ENCODE measurements around the gene AMPD3.

The AMPD3 gene

DNA sequence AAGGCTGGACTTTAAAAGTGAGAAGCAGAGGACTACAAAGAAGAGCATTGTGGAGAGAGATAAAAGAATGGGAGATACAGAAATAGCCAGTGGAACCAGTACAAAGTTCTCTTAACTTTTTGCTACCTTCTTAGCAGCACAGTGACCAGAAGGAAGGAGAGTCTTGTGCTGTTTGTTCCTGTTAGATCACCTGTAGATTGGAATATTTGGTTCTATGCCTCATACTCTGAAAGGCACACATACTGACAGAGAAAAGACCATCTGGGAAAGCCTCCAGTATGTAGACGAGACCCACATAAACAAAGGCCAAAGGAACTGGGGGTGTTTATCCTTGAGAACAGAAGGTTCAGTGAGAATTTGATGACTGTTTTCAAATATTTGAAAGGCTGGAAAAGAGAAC is 67.2 kb downstream of the AMPD3 start:
- Histone ChIP-seq H3K27me3 (ENCODE audit: control insufficient read depth in 1 of 2, insufficient read depth in 1 of 2, low read length in 2 of 2) (no peaks in the 10 kb centered on the region), H4K91ac (ENCODE audit: low read length) (no peak overlapping the region), H2BK12ac (ENCODE audit: low read length in 2 of 2) (no peak overlapping the region), H3K4me2 (ENCODE audit: low read length, poor library complexity, severe bottlenecking) (no peak overlapping the region), H2BK120ac (ENCODE audit: low read depth, low read length) (no peak overlapping the region), H4K8ac (ENCODE audit: low read length) (no peak overlapping the region), H3K36me3 (ENCODE audit: control insufficient read depth in 1 of 2, insufficient read depth in 2 of 2, low read depth in 1 of 2, low read length in 2 of 2) (peaks cover 4 to 87% of the 10 kb centered on the region in 2 experiments), H2BK5ac (ENCODE audit: low read depth, low read length, poor library complexity, severe bottlenecking) (no peak overlapping the region), H3K4ac (ENCODE audit: low read depth in 1 of 2, low read length in 2 of 2) (no peak overlapping the region), H3K79me1 (replicated peaks; ENCODE audit: low read length, poor library complexity, severe bottlenecking) (peaks cover 2% of the 10 kb centered on the region), H3K9me3 (ENCODE audit: control insufficient read depth, low read length) (no peaks in the 10 kb centered on the region), H3K18ac (ENCODE audit: low read depth in 1 of 2, low read length in 2 of 2) (no peak overlapping the region), H2AK5ac (ENCODE audit: low read length, severe bottlenecking) (no peak overlapping the region), H3K14ac (ENCODE audit: low read length in 2 of 2) (no peak overlapping the region), H3K4me3 (ENCODE audit: insufficient read depth in 1 of 2, low read depth in 1 of 2, low read length in 2 of 2) (no peak overlapping the region), H3K4me1 (ENCODE audit: control insufficient read depth, insufficient read depth, low read depth, low read length) (no peaks in the 10 kb centered on the region), H2BK15ac (ENCODE audit: low read depth, poor library complexity, severe bottlenecking) (no peak overlapping the region), H3K23ac (ENCODE audit: low read length in 2 of 2) (no peak overlapping the region), H3K27ac (ENCODE audit: low read length, poor library complexity, severe bottlenecking) (no peak overlapping the region), H2AFZ (ENCODE audit: low read depth, low read length) (no peak overlapping the region), H3K9ac (ENCODE audit: low read length) (no peak overlapping the region)
- whole genome bisulfite sequencing: 67% methylated on average over 1 of the region's 1 CpG
- DNase-seq: no peak

DNA sequence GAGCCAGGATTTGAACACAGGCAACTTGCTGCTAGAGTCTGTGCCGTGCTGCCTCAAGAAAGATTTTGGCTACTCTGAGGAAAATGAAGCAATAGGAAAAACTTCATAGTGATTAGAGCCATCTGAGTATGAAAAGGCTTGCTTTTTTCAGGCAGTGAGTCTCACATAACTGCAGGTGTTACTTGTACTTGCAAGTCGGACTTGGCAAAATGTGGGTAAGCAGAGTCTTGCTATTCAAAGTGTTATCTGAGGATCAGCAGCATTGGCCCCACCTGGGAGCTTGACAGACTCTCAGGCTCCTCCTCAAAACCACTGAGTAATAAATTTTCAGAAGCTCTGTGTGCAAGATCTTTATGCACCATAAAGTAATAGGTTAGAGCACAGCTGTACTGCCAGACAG is 67.9 kb downstream of the AMPD3 start:
- H3K4me1 ChIP-seq (ENCODE audit: control insufficient read depth, insufficient read depth, low read depth, low read length): no peaks in the 10 kb centered on the region
- no peak overlapping the region for H2AK5ac ChIP-seq (ENCODE audit: low read length, severe bottlenecking)
- H2BK120ac ChIP-seq (ENCODE audit: low read depth, low read length): no peak overlapping the region
- H4K8ac ChIP-seq (ENCODE audit: low read length): no peak overlapping the region
- no peak overlapping the region for H2BK5ac ChIP-seq (ENCODE audit: low read depth, low read length, poor library complexity, severe bottlenecking)
- H2BK15ac ChIP-seq (ENCODE audit: low read depth, poor library complexity, severe bottlenecking): no peak overlapping the region
- H2BK12ac ChIP-seq (ENCODE audit: low read length in 2 of 2): no peak overlapping the region
- WGBS: 87% methylated on average over 2 of the region's 2 CpGs
- no peaks in the 10 kb centered on the region for H3K9me3 ChIP-seq (ENCODE audit: control insufficient read depth, low read length)
- H3K27me3 ChIP-seq (ENCODE audit: control insufficient read depth in 1 of 2, insufficient read depth in 1 of 2, low read length in 2 of 2): no peaks in the 10 kb centered on the region
- no peak overlapping the region for H2AFZ ChIP-seq (ENCODE audit: low read depth, low read length)
- H3K36me3 ChIP-seq (ENCODE audit: control insufficient read depth in 1 of 2, insufficient read depth in 2 of 2, low read depth in 1 of 2, low read length in 2 of 2): peaks cover 4 to 92% of the 10 kb centered on the region in 2 experiments
- no peak overlapping the region for H3K4me3 ChIP-seq (ENCODE audit: insufficient read depth in 1 of 2, low read depth in 1 of 2, low read length in 2 of 2)
- no peak overlapping the region for H4K91ac ChIP-seq (ENCODE audit: low read length)
- no peak overlapping the region for H3K14ac ChIP-seq (ENCODE audit: low read length in 2 of 2)
- no peak overlapping the region for H3K9ac ChIP-seq (ENCODE audit: low read length)
- no peak overlapping the region for H3K18ac ChIP-seq (ENCODE audit: low read depth in 1 of 2, low read length in 2 of 2)
- no peak for DNase-seq
- no peak overlapping the region for H3K27ac ChIP-seq (ENCODE audit: low read length, poor library complexity, severe bottlenecking)
- peaks cover 2% of the 10 kb centered on the region for H3K79me1 ChIP-seq (replicated peaks; ENCODE audit: low read length, poor library complexity, severe bottlenecking)
- no peak overlapping the region for H3K4ac ChIP-seq (ENCODE audit: low read depth in 1 of 2, low read length in 2 of 2)
- no peak overlapping the region for H3K23ac ChIP-seq (ENCODE audit: low read length in 2 of 2)
- no peak overlapping the region for H3K4me2 ChIP-seq (ENCODE audit: low read length, poor library complexity, severe bottlenecking)

DNA sequence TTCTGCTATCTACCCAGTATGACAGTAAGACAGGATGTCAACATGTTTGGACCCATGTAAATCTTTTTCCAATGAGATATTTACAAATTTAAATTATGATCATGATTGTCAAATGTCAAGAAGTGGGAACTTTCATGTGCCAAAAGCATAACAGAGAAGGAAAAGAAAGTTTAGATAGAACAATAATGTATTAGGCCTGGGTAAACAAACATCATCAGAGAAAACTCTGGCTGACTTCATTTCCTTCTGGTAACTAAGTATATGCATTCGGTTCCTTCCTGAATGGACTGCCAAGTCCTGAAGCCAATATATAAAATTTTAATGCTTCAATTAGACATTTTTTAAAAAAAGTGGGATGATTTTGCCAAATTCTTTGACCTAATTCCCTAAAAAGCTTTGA is 69.4 kb downstream of the AMPD3 start:
- Histone ChIP-seq H3K79me1 (replicated peaks; ENCODE audit: low read length, poor library complexity, severe bottlenecking) (peaks cover 2% of the 10 kb centered on the region), H3K9ac (ENCODE audit: low read length) (no peak overlapping the region), H2BK15ac (ENCODE audit: low read depth, poor library complexity, severe bottlenecking) (no peak overlapping the region), H3K27me3 (ENCODE audit: control insufficient read depth in 1 of 2, insufficient read depth in 1 of 2, low read length in 2 of 2) (no peaks in the 10 kb centered on the region), H3K4me2 (ENCODE audit: low read length, poor library complexity, severe bottlenecking) (no peak overlapping the region), H3K27ac (ENCODE audit: low read length, poor library complexity, severe bottlenecking) (no peak overlapping the region), H4K8ac (ENCODE audit: low read length) (no peak overlapping the region), H3K4me1 (ENCODE audit: control insufficient read depth, insufficient read depth, low read depth, low read length) (no peaks in the 10 kb centered on the region), H4K91ac (ENCODE audit: low read length) (no peak overlapping the region), H3K14ac (ENCODE audit: low read length in 2 of 2) (no peak overlapping the region), H2AK5ac (ENCODE audit: low read length, severe bottlenecking) (no peak overlapping the region), H2BK12ac (ENCODE audit: low read length in 2 of 2) (no peak overlapping the region), H2BK5ac (ENCODE audit: low read depth, low read length, poor library complexity, severe bottlenecking) (no peak overlapping the region), H3K23ac (ENCODE audit: low read length in 2 of 2) (no peak overlapping the region), H3K4me3 (ENCODE audit: insufficient read depth in 1 of 2, low read depth in 1 of 2, low read length in 2 of 2) (no peak overlapping the region), H3K4ac (ENCODE audit: low read depth in 1 of 2, low read length in 2 of 2) (no peak overlapping the region), H3K9me3 (ENCODE audit: control insufficient read depth, low read length) (no peaks in the 10 kb centered on the region), H3K36me3 (ENCODE audit: control insufficient read depth in 1 of 2, insufficient read depth in 2 of 2, low read depth in 1 of 2, low read length in 2 of 2) (peaks cover 4 to 87% of the 10 kb centered on the region in 2 experiments), H2BK120ac (ENCODE audit: low read depth, low read length) (no peak overlapping the region), H2AFZ (ENCODE audit: low read depth, low read length) (no peak overlapping the region), H3K18ac (ENCODE audit: low read depth in 1 of 2, low read length in 2 of 2) (no peak overlapping the region)
- DNase-seq: no peak
- 100% methylated on average over 1 of the region's 1 CpG for WGBS

DNA sequence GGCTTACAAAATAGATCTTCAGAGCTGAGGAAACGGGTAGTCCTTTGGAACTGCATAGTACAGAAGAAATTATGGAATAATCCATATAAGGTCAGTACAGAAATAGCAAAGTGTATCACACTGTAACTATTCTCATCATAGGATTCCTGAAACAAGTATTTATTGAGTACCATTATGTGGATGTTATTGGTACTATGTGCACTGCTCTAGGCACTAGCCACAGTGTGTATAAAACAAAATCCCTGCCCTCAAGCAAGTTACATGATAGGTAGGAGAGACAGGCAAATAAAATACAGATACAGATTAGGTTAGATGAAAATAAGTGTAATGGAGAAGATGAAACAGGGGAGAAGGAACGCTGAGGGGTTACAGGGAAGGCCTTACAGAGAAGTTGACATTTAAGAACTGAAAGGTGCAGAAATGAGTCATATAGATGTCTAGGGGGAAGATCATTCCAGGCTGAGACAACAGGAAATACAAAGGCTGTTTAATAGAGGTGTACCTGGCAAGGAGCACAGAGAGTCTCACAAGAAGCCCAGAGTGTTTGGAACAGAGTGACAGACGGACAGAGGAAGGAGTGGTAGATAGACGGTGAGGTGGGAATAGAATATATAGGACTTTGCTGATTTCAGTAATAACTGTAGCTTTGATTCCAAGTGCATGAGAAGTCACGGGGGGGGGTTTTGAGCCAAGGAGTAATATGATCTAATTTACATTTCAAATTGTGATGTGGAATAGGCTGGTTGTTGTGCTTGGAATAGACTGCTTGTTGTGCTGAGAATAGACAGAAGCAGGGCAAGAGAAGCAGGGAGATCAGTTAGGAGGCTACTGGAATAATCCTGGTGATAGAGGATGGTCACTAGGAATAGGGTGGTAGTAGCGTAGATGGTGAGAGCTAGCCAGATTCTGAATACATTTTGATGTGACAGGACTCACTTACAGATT is 72.2 kb downstream of the AMPD3 start:
- Histone ChIP-seq H4K8ac (ENCODE audit: low read length) (no peak overlapping the region), H3K4me1 (ENCODE audit: control insufficient read depth, insufficient read depth, low read depth, low read length) (no peaks in the 10 kb centered on the region), H3K23ac (ENCODE audit: low read length in 2 of 2) (no peak overlapping the region), H3K27ac (ENCODE audit: low read length, poor library complexity, severe bottlenecking) (peak overlapping the region; percentile 88), H2BK120ac (ENCODE audit: low read depth, low read length) (no peak overlapping the region), H3K36me3 (ENCODE audit: control insufficient read depth in 1 of 2, insufficient read depth in 2 of 2, low read depth in 1 of 2, low read length in 2 of 2) (peaks cover 0 to 85% of the 10 kb centered on the region in 2 experiments), H3K79me1 (replicated peaks; ENCODE audit: low read length, poor library complexity, severe bottlenecking) (peaks cover 4% of the 10 kb centered on the region), H3K9me3 (ENCODE audit: control insufficient read depth, low read length) (no peaks in the 10 kb centered on the region), H3K14ac (ENCODE audit: low read length in 2 of 2) (no peak overlapping the region), H2BK15ac (ENCODE audit: low read depth, poor library complexity, severe bottlenecking) (no peak overlapping the region), H3K9ac (ENCODE audit: low read length) (no peak overlapping the region), H3K4me3 (ENCODE audit: insufficient read depth in 1 of 2, low read depth in 1 of 2, low read length in 2 of 2) (no peak overlapping the region), H4K91ac (ENCODE audit: low read length) (no peak overlapping the region), H3K18ac (ENCODE audit: low read depth in 1 of 2, low read length in 2 of 2) (peak overlapping the region in 1 of 2 experiments; percentile 48), H2AFZ (ENCODE audit: low read depth, low read length) (no peak overlapping the region), H2AK5ac (ENCODE audit: low read length, severe bottlenecking) (peak overlapping the region; percentile 74), H3K27me3 (ENCODE audit: control insufficient read depth in 1 of 2, insufficient read depth in 1 of 2, low read length in 2 of 2) (no peaks in the 10 kb centered on the region), H2BK12ac (ENCODE audit: low read length in 2 of 2) (no peak overlapping the region), H3K4me2 (ENCODE audit: low read length, poor library complexity, severe bottlenecking) (no peak overlapping the region), H3K4ac (ENCODE audit: low read depth in 1 of 2, low read length in 2 of 2) (peak overlapping the region in 1 of 2 experiments; percentile 49), H2BK5ac (ENCODE audit: low read depth, low read length, poor library complexity, severe bottlenecking) (no peak overlapping the region)
- 88% methylated on average over 5 of the region's 6 CpGs for WGBS
- peak; percentile 32 for DNase-seq
